Activated gamma-delta T cell treated with Interleukin-2 at 50 U/mL for 16 hours (primary cell): Measurements from ENCODE around the gene SLC12A4.
A peak's percentile ranks its signal among the peaks of the same experiment; 100 is the strongest.

Experiments used
- DNase-seq: peaks from one replicate; pipeline ENCODE4 v3.0.0-alpha.2; 2020

SLC12A4 gene

GRCh38 chr16:67962135-67962534 is 6.3 kb downstream of the SLC12A4 start:
- DNase-seq, result no peak

DNA sequence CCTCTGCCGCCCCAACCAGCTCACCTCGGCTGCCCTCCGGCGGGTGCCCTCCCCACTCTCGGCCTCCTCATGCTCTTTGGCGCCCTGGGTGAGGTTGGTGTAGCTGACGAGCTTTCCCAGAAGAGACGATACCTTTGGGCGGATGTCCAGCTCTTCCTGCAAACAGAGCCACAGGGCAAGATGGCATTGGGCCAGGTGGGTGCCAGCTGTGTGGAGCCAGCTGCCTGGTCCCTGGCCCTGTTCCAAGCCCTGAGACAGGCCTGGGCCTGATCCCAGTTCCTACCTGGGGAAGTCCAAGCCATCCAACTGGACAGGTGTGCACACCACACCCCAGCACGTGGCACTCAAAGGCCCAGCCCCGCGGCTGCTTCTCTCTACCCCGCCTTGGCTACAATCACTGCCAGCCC is 6.9 kb downstream of the SLC12A4 start:
- DNase-seq, result no peak

DNA sequence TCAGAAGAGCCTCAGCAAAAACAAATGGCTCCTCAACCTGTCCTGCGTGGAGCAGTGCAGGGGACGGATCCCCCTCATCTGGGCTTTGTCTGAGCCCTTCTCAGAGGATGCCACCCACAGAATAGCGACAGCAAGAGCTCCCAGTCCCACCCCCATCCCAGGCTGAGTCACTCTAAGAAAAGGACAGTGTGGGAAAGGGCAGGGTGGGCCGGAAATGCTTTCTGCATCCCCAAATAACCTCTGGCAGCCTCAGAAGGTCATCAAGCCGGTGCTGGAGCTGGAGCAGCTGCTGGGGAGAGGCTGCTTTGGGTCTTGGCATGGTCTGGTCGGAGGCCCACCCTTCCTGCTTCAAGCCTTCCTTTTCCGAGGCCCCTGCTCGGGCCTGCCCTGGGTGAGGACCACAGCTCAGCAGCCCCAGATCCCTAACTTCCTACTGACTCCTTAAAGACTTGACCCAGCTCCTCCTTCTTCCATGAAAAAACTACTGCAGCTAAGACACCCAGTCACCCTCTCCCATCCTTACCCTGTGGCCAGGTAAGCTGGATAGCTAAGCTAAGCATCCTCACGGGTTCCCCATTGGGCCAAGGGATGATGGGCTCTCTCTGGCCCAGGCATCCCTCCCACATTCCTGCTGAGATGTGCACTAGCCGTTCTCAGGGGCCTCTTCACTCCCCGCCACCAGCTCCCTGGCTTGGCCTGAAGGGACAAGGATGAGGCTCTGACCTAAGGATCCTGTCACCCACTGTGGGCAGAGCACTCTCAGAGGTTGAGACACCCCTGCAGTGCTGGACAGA is 8.7 kb downstream of the SLC12A4 start:
- DNase-seq, result no peak

- DNase-seq, result no peak
Measured at GRCh38 chr16:67957622-67958021, 10.8 kb downstream of the SLC12A4 start.

- DNase-seq, result no peak
Measured at GRCh38 chr16:67954421-67955196, 13.8 kb downstream of the SLC12A4 start.

DNA sequence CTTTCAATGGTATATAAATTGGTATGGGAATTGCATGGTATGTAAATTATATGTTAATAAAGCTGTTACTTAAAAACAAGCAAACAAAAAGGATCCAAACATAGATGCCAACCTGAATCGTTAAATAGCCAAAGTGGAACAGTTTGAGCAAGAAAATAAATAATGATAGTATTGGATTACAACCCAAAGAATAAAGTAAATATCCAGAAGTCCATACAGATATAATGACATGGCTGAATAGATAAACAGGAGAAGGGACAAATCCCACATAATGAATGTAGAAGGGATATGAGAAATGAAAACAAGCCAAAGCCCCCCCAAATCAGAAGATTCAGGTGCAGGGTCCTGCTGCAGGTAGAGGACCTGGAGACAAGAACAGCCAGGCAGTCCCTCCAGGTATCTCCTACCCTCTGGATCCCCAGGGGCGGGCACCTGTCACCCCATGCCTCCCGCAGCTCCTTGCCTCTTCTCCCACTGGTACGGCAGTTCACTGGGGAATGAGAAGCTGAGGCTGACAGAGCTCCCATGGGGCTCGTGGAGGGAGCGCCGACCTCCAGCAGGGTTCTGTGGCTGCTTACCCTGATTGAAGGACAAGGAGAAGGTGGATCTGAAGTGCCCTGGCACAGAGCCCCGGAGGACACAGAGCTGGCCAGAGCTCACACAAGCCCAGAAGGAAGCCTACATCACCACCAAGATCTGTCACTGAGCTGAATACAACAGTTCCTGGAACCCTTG is 14.6 kb downstream of the SLC12A4 start:
- no peak for DNase-seq

DNA sequence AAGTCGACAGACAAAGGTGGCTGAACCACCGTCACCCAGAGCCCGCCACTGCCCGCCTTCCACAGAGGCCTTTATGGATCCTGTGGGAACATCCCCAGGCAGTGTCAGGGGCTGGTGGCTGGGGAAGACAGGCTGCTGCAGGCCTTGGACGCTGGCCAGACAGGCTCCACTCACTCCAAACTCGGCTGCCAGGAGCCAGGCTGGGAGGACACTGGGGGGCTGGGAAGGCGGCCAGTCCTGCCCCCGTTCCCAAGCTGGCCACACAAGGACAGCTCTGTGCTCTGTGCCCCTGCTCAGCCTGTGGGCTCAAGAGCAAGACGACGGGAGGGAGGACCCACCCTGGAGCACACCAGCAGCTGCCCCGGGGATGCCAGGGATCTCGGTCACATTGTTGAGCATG is 17.0 kb downstream of the SLC12A4 start:
- no peak for DNase-seq

DNA sequence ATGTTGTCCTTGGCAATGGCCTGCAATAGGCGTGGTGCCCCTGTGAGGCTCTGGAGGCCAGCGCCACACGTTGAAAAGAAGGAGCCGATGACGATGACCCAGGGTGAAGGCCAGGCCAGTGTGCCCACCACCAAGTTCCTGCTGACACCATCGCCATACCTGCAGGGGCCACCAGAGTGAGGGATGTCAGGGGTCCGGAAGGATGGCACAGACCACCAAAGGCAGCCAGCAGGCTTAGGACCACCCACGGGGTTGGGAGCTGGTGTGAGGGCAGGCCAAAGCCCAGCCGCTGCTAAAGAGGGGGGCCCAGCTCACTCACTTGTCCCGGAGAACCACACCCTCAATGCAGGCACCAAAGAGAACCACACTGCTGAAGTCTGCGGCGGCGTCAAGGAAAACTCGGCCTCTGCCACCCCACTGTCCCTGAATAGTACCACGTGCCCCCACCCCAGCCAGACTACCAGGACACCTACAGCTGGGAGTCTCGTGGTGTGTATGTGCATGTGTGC is 18.0 kb downstream of the SLC12A4 start:
- no peak for DNase-seq

GRCh38 chr16:67949645-67950044 is 18.8 kb downstream of the SLC12A4 start:
- no peak for DNase-seq

- no peak for DNase-seq
Measured at GRCh38 chr16:67948015-67948414, 20.4 kb downstream of the SLC12A4 start.

GRCh38 chr16:67946966-67947558 is 21.4 kb downstream of the SLC12A4 start:
- no peak for DNase-seq

- DNase-seq, result no peak
Measured at GRCh38 chr16:67946128-67946569, 22.3 kb downstream of the SLC12A4 start.

- DNase-seq, result no peak
Measured at GRCh38 chr16:67945392-67945933, 23.0 kb downstream of the SLC12A4 start.

DNA sequence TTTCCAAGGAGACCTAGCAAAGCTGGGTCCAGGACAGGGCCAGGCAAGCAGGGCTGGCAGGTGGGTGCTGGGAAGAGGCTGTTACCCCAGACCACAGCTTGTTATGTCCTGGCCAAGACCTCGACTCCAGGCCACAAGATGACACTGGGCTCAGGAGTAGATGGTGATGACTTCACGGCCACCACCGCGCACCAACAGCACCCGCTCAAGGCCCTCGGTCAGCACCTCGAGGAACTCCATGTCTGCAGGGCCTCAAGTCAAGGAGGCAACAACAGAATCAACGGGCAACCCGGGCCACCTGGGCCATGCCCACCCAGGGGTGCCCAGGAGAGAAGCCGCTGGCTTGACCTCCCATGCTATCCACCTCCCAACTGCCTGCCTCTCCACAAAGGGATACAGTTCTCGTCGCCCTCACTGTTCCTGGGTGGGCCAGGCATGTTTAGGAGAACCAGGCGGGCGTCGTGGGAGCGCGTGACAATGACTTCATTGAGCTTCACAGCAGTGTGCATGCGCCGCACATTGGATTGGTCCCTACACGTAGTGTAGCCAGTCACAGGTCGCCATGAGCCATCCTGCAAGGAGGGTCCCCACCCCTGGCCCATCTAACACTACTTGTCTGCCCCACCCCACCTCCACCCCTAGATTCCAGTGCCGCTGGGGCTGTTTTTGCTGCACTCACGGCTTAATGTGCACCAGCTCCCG is 23.6 kb downstream of the SLC12A4 start:
- no peak for DNase-seq

DNA sequence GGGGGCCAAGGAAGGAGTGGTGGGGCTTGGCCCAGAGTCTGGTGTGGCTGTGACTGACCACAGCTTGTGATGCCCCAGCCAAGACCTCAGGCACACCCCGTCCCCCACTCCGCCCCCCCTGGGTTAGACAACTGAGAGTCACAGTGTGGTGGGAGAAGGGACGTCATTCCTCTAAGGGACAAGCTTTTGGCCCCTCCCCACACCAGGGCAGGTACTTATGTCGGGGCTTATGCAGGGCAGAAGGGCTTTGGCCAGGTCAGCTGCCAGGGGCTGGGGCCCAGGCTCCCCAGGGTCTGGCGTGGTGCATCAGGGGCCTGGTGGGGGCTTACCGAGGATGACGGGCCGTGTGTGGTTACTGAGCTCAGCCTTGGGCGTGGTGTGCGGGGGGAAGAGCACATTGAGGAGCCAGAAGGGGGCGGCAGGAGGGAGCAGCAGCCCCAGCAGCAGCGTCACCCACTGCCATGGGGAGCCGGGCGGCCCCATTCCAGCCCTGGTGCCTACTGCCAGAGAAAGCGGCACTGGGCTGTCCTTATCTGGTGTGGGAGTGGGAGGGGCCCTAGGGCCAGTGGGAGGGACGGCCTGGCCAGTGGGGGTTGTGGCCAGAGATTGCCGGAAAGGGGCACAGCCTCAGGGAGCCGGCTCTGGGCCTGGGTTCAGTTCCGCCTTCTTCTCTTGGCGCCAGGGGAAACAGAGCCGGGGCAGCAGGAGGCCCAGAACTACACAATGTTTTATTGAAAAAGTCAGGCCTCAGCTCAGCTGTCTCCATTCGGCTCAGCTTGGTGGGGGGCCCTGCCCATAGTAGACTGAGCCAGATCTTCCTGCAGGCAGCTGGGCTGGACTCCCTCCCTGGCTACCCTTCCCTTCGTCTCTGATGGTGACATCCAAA is 24.6 kb downstream of the SLC12A4 start, which contains the start of gene LCAT:
Gene LCAT (minus strand): TSS at position 502 of the 886 bp plus-strand sequence. CDS start 19 bp downstream, at position 483.
- no peak for DNase-seq

GRCh38 chr16:67943256-67943618 is 25.2 kb downstream of the SLC12A4 start:
- no peak for DNase-seq

- DNase-seq, result no peak
Measured at GRCh38 chr16:67942510-67943255, 25.8 kb downstream of the SLC12A4 start.

DNA sequence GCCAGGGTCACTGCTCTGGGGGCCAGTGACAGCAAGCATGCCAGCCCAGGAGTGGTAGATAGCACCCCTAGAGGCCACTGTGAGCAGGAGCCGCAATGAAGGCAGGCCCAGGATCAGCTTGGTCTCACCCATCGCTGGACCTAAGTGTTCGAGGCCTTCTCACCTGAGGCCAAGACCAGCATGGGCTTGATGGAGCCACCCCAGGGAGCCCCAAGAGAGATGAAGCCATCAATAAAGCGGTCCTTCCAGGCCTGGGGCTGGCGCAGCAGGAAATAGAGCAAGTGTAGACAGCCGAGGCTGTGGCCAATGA is 26.3 kb downstream of the SLC12A4 start:
- DNase-seq, result peak; percentile 19

- no peak for DNase-seq
Measured at GRCh38 chr16:67941469-67942199, 26.8 kb downstream of the SLC12A4 start.
